HL-60 (cell line): ENCODE measurements around the gene CD1D.

Experiments
- GABPA ChIP-seq: IDR thresholded peaks from 2 replicates; pipeline ENCODE4 v1.6.1; 2012; ENCODE audit warnings: low read depth
- TF ChIP-seq, protein P1 (sequence below): IDR thresholded peaks from one replicate; pipeline ENCODE4 v1.5.1; 2011; ENCODE audit warnings: low read length, control low read depth, inconsistent platforms; ENCODE audit not compliant: insufficient read depth

DNA sequence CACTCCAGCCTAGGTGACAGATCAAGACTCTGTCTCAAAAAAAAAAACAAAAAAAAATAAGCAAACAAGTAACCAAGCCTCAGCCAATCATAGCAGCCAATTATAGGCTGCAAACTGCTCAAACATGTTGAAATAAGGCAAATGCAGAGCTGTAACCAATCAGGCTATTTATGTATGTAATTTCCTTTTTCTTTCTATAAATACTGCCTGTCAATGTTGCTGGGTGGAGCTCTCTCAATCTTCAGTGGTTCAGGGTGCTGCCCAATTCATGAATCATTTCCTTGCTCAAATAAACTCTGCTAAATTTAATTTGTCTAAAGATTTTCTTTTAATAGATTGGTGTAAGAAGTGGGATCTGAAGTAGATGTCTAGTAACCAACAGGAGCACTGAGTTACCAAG, 11.6 kb upstream of the CD1D start:
- TF ChIP-seq, protein P1, sequence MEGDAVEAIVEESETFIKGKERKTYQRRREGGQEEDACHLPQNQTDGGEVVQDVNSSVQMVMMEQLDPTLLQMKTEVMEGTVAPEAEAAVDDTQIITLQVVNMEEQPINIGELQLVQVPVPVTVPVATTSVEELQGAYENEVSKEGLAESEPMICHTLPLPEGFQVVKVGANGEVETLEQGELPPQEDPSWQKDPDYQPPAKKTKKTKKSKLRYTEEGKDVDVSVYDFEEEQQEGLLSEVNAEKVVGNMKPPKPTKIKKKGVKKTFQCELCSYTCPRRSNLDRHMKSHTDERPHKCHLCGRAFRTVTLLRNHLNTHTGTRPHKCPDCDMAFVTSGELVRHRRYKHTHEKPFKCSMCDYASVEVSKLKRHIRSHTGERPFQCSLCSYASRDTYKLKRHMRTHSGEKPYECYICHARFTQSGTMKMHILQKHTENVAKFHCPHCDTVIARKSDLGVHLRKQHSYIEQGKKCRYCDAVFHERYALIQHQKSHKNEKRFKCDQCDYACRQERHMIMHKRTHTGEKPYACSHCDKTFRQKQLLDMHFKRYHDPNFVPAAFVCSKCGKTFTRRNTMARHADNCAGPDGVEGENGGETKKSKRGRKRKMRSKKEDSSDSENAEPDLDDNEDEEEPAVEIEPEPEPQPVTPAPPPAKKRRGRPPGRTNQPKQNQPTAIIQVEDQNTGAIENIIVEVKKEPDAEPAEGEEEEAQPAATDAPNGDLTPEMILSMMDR: no peak
- TF ChIP-seq GABPA: no peak
